Neuronal stem cell (in vitro differentiated cells): ENCODE data around the gene SLCO2A1.

Source experiments
- DNase-seq: peaks from one replicate; pipeline ENCODE4 v3.0.0-alpha.2; 2013; ENCODE audit warnings: low spot score
- H2AFZ ChIP-seq: one replicate; pipeline ENCODE4 v1.6.1; 2013; ENCODE audit warnings: mild to moderate bottlenecking, low read length, inconsistent platforms
- H2AK5ac ChIP-seq: 2 replicates; pipeline ENCODE4 v1.6.1; 2013; ENCODE audit warnings: low read depth, mild to moderate bottlenecking, inconsistent platforms, low read length, moderate library complexity, mixed read lengths
- H2BK120ac ChIP-seq: 2 replicates; pipeline ENCODE4 v1.6.1; 2013; ENCODE audit warnings: low read depth, mild to moderate bottlenecking, inconsistent platforms, low read length, moderate library complexity, mixed read lengths
- H2BK12ac ChIP-seq: one replicate; pipeline ENCODE4 v1.6.1; 2013; ENCODE audit warnings: low read length, inconsistent platforms
- H2BK15ac ChIP-seq: 2 replicates; pipeline ENCODE4 v1.6.1; 2013; ENCODE audit warnings: mild to moderate bottlenecking, low read length, inconsistent platforms, mixed read lengths
- H2BK5ac ChIP-seq: one replicate; pipeline ENCODE4 v1.6.1; 2013; ENCODE audit warnings: inconsistent platforms, mild to moderate bottlenecking, low read length, moderate library complexity
- H3K14ac ChIP-seq: one replicate; pipeline ENCODE4 v1.6.1; 2013; ENCODE audit warnings: low read length, inconsistent platforms
- H3K18ac ChIP-seq: 2 replicates; pipeline ENCODE4 v1.6.1; 2013; ENCODE audit warnings: low read length, inconsistent platforms
- H3K23ac ChIP-seq: 2 replicates; pipeline ENCODE4 v1.6.1; 2013; ENCODE audit warnings: low read depth, mild to moderate bottlenecking, mixed read lengths, low read length, inconsistent platforms; ENCODE audit not compliant: poor library complexity
- H3K27ac ChIP-seq: replicated peaks from 3 replicates; pipeline ENCODE4 v1.5.1; 2013; ENCODE audit warnings: low read length, inconsistent platforms
- H3K27me3 ChIP-seq, 3 experiments: 2 replicates each; pipeline ENCODE4 v1.6.1; 2013; ENCODE audit warnings: low read length in 3 of 3, mild to moderate bottlenecking in 2 of 3, inconsistent platforms in 1 of 3, low read depth in 1 of 3, mixed read lengths in 1 of 3, moderate library complexity in 1 of 3; ENCODE audit not compliant: control insufficient read depth in 3 of 3, insufficient read depth in 3 of 3
- H3K36me3 ChIP-seq, 2 donors: replicated peaks in 1 of 2; 2 replicates each; pipeline ENCODE4 v1.6.1; 2013; ENCODE audit warnings: low read length in 2 of 2; ENCODE audit not compliant: control insufficient read depth in 2 of 2, insufficient read depth in 2 of 2
- H3K4ac ChIP-seq: 2 replicates; pipeline ENCODE4 v1.6.1; 2013; ENCODE audit warnings: inconsistent platforms, mild to moderate bottlenecking, low read length, moderate library complexity
- H3K4me1 ChIP-seq, 2 donors: 1 replicate in 1 of 2; 2 replicates in 1 of 2; pipeline ENCODE4 v1.6.1; 2013; ENCODE audit warnings: low read length in 2 of 2, low read depth in 1 of 2; ENCODE audit not compliant: control insufficient read depth in 2 of 2, insufficient read depth in 1 of 2
- H3K4me2 ChIP-seq: one replicate; pipeline ENCODE4 v1.6.1; 2013; ENCODE audit warnings: mild to moderate bottlenecking, low read length, inconsistent platforms; ENCODE audit not compliant: insufficient read depth, poor library complexity, severe bottlenecking
- H3K4me3 ChIP-seq, 2 donors: 2 replicates each; pipeline ENCODE4 v1.5.1; 2013; ENCODE audit warnings: low read length in 2 of 2, mild to moderate bottlenecking in 2 of 2, inconsistent platforms in 1 of 2, moderate library complexity in 1 of 2
- H3K79me1 ChIP-seq: one replicate; pipeline ENCODE4 v1.6.1; 2013; ENCODE audit warnings: low read depth, mild to moderate bottlenecking, inconsistent platforms, low read length, moderate library complexity
- H3K9ac ChIP-seq: one replicate; pipeline ENCODE4 v1.6.1; 2013; ENCODE audit warnings: mild to moderate bottlenecking, low read depth, low read length, inconsistent platforms; ENCODE audit not compliant: poor library complexity
- H3K9me3 ChIP-seq, 2 donors: replicated peaks in 1 of 2; 2 replicates each; pipeline versions ENCODE3 to v1.6.1; 2013; ENCODE audit warnings: low read length in 2 of 2, mild to moderate bottlenecking in 2 of 2, inconsistent platforms in 1 of 2, low read depth in 1 of 2, mixed read lengths in 1 of 2, moderate library complexity in 1 of 2; ENCODE audit not compliant: control insufficient read depth in 2 of 2, insufficient read depth in 1 of 2
- H4K8ac ChIP-seq: one replicate; pipeline ENCODE4 v1.6.1; 2013; ENCODE audit warnings: low read depth, mild to moderate bottlenecking, inconsistent platforms, low read length, moderate library complexity
- H4K91ac ChIP-seq: one replicate; pipeline ENCODE4 v1.6.1; 2013; ENCODE audit warnings: low read length, low read depth, mild to moderate bottlenecking, inconsistent platforms; ENCODE audit not compliant: poor library complexity
- WGBS, 2 donors: extraction: QIAGEN DNeasy Blood & Tissue Kit; methylation state at CpG; one replicate each; pipeline ENCODE4 v1.1.7; 2013; ENCODE audit warnings: missing lambda C conversion rate in 2 of 2, mixed read lengths in 1 of 2; ENCODE audit not compliant: insufficient read length in 2 of 2, insufficient replicate concordance in 1 of 2; ENCODE audit errors: extremely low coverage in 2 of 2; 5-methylcytosine and 5-hydroxymethylcytosine counted together

SLCO2A1 gene

GRCh38 chr3:133878518-133878917, 151.2 kb downstream of the SLCO2A1 start:
- Histone ChIP-seq H2BK120ac (no peak overlapping the region), H2BK12ac (no peak overlapping the region), H3K14ac (no peak overlapping the region), H3K18ac (no peak overlapping the region), H3K23ac (no peak overlapping the region), H4K8ac (no peak overlapping the region), H3K4me1 (no peaks in the 10 kb centered on the region), H2AK5ac (no peak overlapping the region), H3K4me3 (no peak overlapping the region), H2AFZ (no peak overlapping the region), H3K27me3 (peaks cover 0 to 10% (median 0%) of the 10 kb centered on the region in 3 experiments), H3K27ac (no peak overlapping the region), H3K36me3 (no peaks in the 10 kb centered on the region), H3K9me3 (peaks cover 0 to 5% of the 10 kb centered on the region in 2 donors), H3K9ac (no peak overlapping the region), H3K4me2 (no peak overlapping the region), H4K91ac (no peak overlapping the region), H2BK15ac (no peak overlapping the region), H3K79me1 (peaks cover 2% of the 10 kb centered on the region), H3K4ac (no peak overlapping the region), H2BK5ac (no peak overlapping the region)
- WGBS, 2 donors = no CpG with 5 or more reads among the region's 3 CpGs
- DNase-seq = no peak
